Activated T-helper 17 cell treated with anti-CD3 and anti-CD28 coated beads, Interleukin-2, amount 50 U/mL, for 72 hours (primary cell): ENCODE results near the gene BABAM2. TPM values are rescaled to one million over a fixed set of nuclear protein-coding genes. Genes with fewer than 3 reads are reported as not detected.

ENCODE experiments used
- ATAC-seq: fragments of 150-1000 bp; cut with Tn5 transposase; replicated peaks from 2 replicates; pipeline ENCODE4 v1.10.0; 2021; ENCODE audit warnings: mild to moderate bottlenecking, moderate library complexity
- H3K27ac Mint-ChIP-seq: one replicate; pipeline ENCODE4 v1.8.0; 2022; ENCODE audit warnings: mixed read lengths
- H3K27me3 Mint-ChIP-seq: one replicate; pipeline ENCODE4 v1.8.0; 2022; ENCODE audit warnings: mixed read lengths
- H3K36me3 Mint-ChIP-seq: one replicate; pipeline ENCODE4 v1.8.0; 2022; ENCODE audit warnings: low read depth, mild to moderate bottlenecking, mixed read lengths
- H3K4me1 Mint-ChIP-seq: one replicate; pipeline ENCODE4 v1.8.0; 2022; ENCODE audit warnings: mixed read lengths
- H3K4me3 Mint-ChIP-seq: one replicate; pipeline ENCODE4 v1.8.0; 2022; ENCODE audit warnings: mild to moderate bottlenecking, mixed read lengths
- H3K9me3 Mint-ChIP-seq: one replicate; pipeline ENCODE4 v1.8.0; 2022; ENCODE audit warnings: mixed read lengths
- total RNA-seq, 2 donors: library from RNA; stranded (reverse); gene quantifications; one replicate each; pipeline ENCODE4 v1.2.3, GENCODE V29; 2022

BABAM2 gene
- total RNA-seq, 2 donors from 2014 or later: 87.0 to 88.6 TPM

- Mint-ChIP-seq H3K36me3 (peaks cover 19% of the 10 kb centered on the region), H3K4me1 (peaks cover 21% of the 10 kb centered on the region), H3K27me3 (no peaks in the 10 kb centered on the region), H3K4me3 (no peak overlapping the region), H3K27ac (no peak overlapping the region), H3K9me3 (no peaks in the 10 kb centered on the region)
- ATAC-seq: no peak
These were observed 21.1 kb downstream of the BABAM2 start for GRCh38 chr2:27911458-27912210.

GRCh38 chr2:27912512-27912911, 22.0 kb downstream of the BABAM2 start:
- Mint-ChIP-seq H3K9me3 (no peaks in the 10 kb centered on the region), H3K27ac (no peak overlapping the region), H3K36me3 (peaks cover 10% of the 10 kb centered on the region), H3K27me3 (no peaks in the 10 kb centered on the region), H3K4me3 (no peak overlapping the region), H3K4me1 (peaks cover 18% of the 10 kb centered on the region)
- ATAC-seq: no peak

GRCh38 chr2:27914041-27914804, 23.7 kb downstream of the BABAM2 start:
- Mint-ChIP-seq H3K9me3 (no peaks in the 10 kb centered on the region), H3K27ac (no peak overlapping the region), H3K27me3 (no peaks in the 10 kb centered on the region), H3K36me3 (no peaks in the 10 kb centered on the region), H3K4me1 (peaks cover 10% of the 10 kb centered on the region), H3K4me3 (no peak overlapping the region)
- peak; percentile 89 for ATAC-seq

GRCh38 chr2:27914805-27915175, 24.3 kb downstream of the BABAM2 start:
- H3K27me3 Mint-ChIP-seq: no peaks in the 10 kb centered on the region
- peaks cover 10% of the 10 kb centered on the region for H3K4me1 Mint-ChIP-seq
- peak; percentile 24 for ATAC-seq
- no peak overlapping the region for H3K4me3 Mint-ChIP-seq
- H3K36me3 Mint-ChIP-seq: no peaks in the 10 kb centered on the region
- no peaks in the 10 kb centered on the region for H3K9me3 Mint-ChIP-seq
- H3K27ac Mint-ChIP-seq: no peak overlapping the region

- no peak for ATAC-seq
These were observed 24.7 kb downstream of the BABAM2 start for GRCh38 chr2:27915191-27915590.

GRCh38 chr2:27915874-27916273, 25.3 kb downstream of the BABAM2 start:
- no peak for ATAC-seq
- Mint-ChIP-seq H3K27ac (no peak overlapping the region), H3K9me3 (no peaks in the 10 kb centered on the region), H3K36me3 (no peaks in the 10 kb centered on the region), H3K4me3 (no peak overlapping the region), H3K27me3 (no peaks in the 10 kb centered on the region), H3K4me1 (peaks cover 18% of the 10 kb centered on the region)

More at GRCh38 chr2:27915191-27915590, 24.7 kb downstream of the BABAM2 start:
- no peak overlapping the region for H3K4me3 Mint-ChIP-seq
- H3K36me3 Mint-ChIP-seq: no peaks in the 10 kb centered on the region
- peaks cover 14% of the 10 kb centered on the region for H3K4me1 Mint-ChIP-seq
- no peaks in the 10 kb centered on the region for H3K9me3 Mint-ChIP-seq
- no peaks in the 10 kb centered on the region for H3K27me3 Mint-ChIP-seq
- no peak overlapping the region for H3K27ac Mint-ChIP-seq

- Mint-ChIP-seq H3K4me1 (peaks cover 15% of the 10 kb centered on the region), H3K27me3 (no peaks in the 10 kb centered on the region), H3K9me3 (no peaks in the 10 kb centered on the region), H3K36me3 (no peaks in the 10 kb centered on the region), H3K4me3 (no peak overlapping the region), H3K27ac (no peak overlapping the region)
- ATAC-seq: no peak
These were observed 25.9 kb downstream of the BABAM2 start for GRCh38 chr2:27916293-27916995.

- peak; percentile 54 for ATAC-seq
- no peaks in the 10 kb centered on the region for H3K27me3 Mint-ChIP-seq
- H3K27ac Mint-ChIP-seq: no peak overlapping the region
- no peaks in the 10 kb centered on the region for H3K36me3 Mint-ChIP-seq
- H3K4me1 Mint-ChIP-seq: peaks cover 9% of the 10 kb centered on the region
- H3K4me3 Mint-ChIP-seq: peak overlapping the region; percentile 53
- no peaks in the 10 kb centered on the region for H3K9me3 Mint-ChIP-seq
These were observed 29.8 kb downstream of the BABAM2 start for GRCh38 chr2:27920148-27920885.

- H3K4me1 Mint-ChIP-seq: peaks cover 9% of the 10 kb centered on the region
These were observed 30.9 kb downstream of the BABAM2 start for GRCh38 chr2:27921424-27921823.

GRCh38 chr2:27921880-27922547, 31.5 kb downstream of the BABAM2 start:
- Mint-ChIP-seq H3K27ac (no peak overlapping the region), H3K9me3 (no peaks in the 10 kb centered on the region), H3K27me3 (no peaks in the 10 kb centered on the region), H3K4me1 (peaks cover 9% of the 10 kb centered on the region), H3K36me3 (peaks cover 8% of the 10 kb centered on the region), H3K4me3 (no peak overlapping the region)
- no peak for ATAC-seq

More at GRCh38 chr2:27921424-27921823, 30.9 kb downstream of the BABAM2 start:
- Mint-ChIP-seq H3K4me3 (no peak overlapping the region), H3K27ac (no peak overlapping the region), H3K27me3 (no peaks in the 10 kb centered on the region), H3K36me3 (peaks cover 6% of the 10 kb centered on the region), H3K9me3 (no peaks in the 10 kb centered on the region)
- no peak for ATAC-seq

- H3K27me3 Mint-ChIP-seq: no peaks in the 10 kb centered on the region
- no peak overlapping the region for H3K27ac Mint-ChIP-seq
- no peak overlapping the region for H3K4me3 Mint-ChIP-seq
- no peaks in the 10 kb centered on the region for H3K9me3 Mint-ChIP-seq
- peaks cover 9% of the 10 kb centered on the region for H3K4me1 Mint-ChIP-seq
- ATAC-seq: no peak
- peaks cover 14% of the 10 kb centered on the region for H3K36me3 Mint-ChIP-seq
These were observed 32.3 kb downstream of the BABAM2 start for GRCh38 chr2:27922842-27923241.

- Mint-ChIP-seq H3K36me3 (peaks cover 28% of the 10 kb centered on the region), H3K27me3 (no peaks in the 10 kb centered on the region), H3K4me1 (no peaks in the 10 kb centered on the region), H3K27ac (peak overlapping the region; percentile 4), H3K4me3 (no peak overlapping the region), H3K9me3 (no peaks in the 10 kb centered on the region)
- ATAC-seq: no peak
These were observed 35.4 kb downstream of the BABAM2 start for GRCh38 chr2:27925766-27926472.

GRCh38 chr2:27929916-27930486, 39.5 kb downstream of the BABAM2 start:
- Mint-ChIP-seq H3K27ac (no peak overlapping the region), H3K9me3 (no peaks in the 10 kb centered on the region), H3K4me3 (no peak overlapping the region), H3K27me3 (no peaks in the 10 kb centered on the region), H3K4me1 (no peaks in the 10 kb centered on the region), H3K36me3 (peaks cover 47% of the 10 kb centered on the region)
- no peak for ATAC-seq
